Measurements from ENCODE around the gene COPRS.

Gene COPRS

GRCh38 chr17:31858642-31859486 is at the start of gene COPRS:
TSS of gene COPRS (minus strand) at chr17:31859244. CDS start at chr17:31859199, 45 bp downstream.
- in situ Hi-C loops (cut with HindIII; ENCODE audit: low sequenced_read_pairs): no loop called here
- peak; percentile 82 for DNase-seq (ENCODE audit: low read depth, low spot score)
- H3K4me3 ChIP-seq (ENCODE audit: low read depth, low read length): peak within 1 kb of the TSS; percentile 60
- no peak for TF ChIP-seq CTCF (IDR thresholded peaks at IDR 0.05; ENCODE audit: low read depth, low read length)

- no peak overlapping the region for H3K4me3 ChIP-seq (ENCODE audit: low read depth, low read length)
- in situ Hi-C loops (cut with HindIII; ENCODE audit: low sequenced_read_pairs): no loop called here
- no peak for DNase-seq (ENCODE audit: low read depth, low spot score)
- no peak for TF ChIP-seq CTCF (IDR thresholded peaks at IDR 0.05; ENCODE audit: low read depth, low read length)
Observed at GRCh38 chr17:31908386-31908785, 49.3 kb upstream of the COPRS start.

- TF ChIP-seq CTCF (IDR thresholded peaks at IDR 0.05; ENCODE audit: low read depth, low read length): no peak
- H3K4me3 ChIP-seq (ENCODE audit: low read depth, low read length): no peak overlapping the region
- peak; percentile 70 for DNase-seq (ENCODE audit: low read depth, low spot score)
- in situ Hi-C loops (cut with HindIII; ENCODE audit: low sequenced_read_pairs): no loop called here
Observed at GRCh38 chr17:31907342-31907962, 48.4 kb upstream of the COPRS start.

DNA sequence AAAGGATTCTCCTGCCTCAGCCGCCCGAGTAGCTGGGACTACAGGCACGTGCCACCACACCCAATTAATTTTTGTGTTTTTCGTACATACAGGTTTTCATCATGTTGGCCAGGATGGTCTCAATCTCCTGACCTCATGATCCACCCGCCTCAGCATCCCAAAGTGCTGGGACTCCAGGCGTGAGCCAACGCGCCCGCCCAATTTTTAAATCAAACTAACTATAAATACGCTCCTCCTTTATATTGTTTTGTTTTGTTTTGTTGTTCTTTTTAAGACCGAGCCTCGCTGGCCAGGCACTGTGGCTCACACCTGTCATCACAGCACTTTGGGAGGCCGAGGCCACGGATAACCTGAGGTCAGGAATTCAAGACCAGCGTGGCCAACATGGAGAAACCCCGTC is 44.4 kb upstream of the COPRS start:
- in situ Hi-C loops (cut with HindIII; ENCODE audit: low sequenced_read_pairs): no loop called here
- no peak for TF ChIP-seq CTCF (IDR thresholded peaks at IDR 0.05; ENCODE audit: low read depth, low read length)
- DNase-seq (ENCODE audit: low read depth, low spot score): no peak
- H3K4me3 ChIP-seq (ENCODE audit: low read depth, low read length): no peak overlapping the region

DNA sequence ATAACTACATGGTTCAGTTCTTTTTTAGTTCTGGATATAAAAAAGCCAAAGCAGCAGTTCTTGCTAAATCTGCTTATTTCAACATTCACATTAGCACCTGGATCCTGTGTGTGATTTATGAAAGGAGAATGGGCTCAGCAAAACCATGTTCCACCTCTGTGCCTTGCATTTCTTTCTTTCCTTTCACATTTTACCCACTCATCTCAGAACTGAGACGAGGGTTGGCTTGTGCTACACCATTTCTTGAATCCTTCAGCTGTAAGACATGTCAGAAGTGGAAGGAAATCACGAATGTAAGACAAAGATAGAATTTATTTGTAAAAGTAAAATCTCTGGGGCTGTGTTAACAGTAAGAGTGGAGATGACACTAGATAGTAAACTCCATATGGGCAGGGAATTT is 43.6 kb upstream of the COPRS start:
- no peak for TF ChIP-seq CTCF (IDR thresholded peaks at IDR 0.05; ENCODE audit: low read depth, low read length)
- in situ Hi-C loops (cut with HindIII; ENCODE audit: low sequenced_read_pairs): no loop called here
- DNase-seq (ENCODE audit: low read depth, low spot score): no peak

DNA sequence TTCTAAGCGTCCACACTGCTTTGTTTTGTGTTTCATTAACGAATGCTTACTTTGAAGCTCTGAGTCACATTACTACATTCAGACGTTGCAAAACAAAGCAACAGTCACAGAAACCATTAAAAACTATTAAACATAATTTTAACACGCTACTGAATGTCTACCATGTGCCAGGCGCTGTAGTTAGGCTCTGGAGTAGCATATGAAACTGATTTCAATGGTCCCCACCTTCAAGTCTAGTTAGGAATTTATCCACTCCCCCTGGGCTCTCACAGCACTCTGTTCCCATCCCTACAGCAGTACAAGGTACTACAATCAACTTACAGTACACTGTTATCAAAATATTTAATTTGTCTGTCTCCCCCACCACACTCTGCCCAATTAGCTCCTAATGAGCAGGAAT is 41.8 kb upstream of the COPRS start:
- no peak for DNase-seq (ENCODE audit: low read depth, low spot score)
- peak overlapping the region; percentile 77 for H3K4me3 ChIP-seq (ENCODE audit: low read depth, low read length)
- in situ Hi-C loops (cut with HindIII; ENCODE audit: low sequenced_read_pairs): no loop called here
- no peak for TF ChIP-seq CTCF (IDR thresholded peaks at IDR 0.05; ENCODE audit: low read depth, low read length)

More for the DNA sequence above, 43.6 kb upstream of the COPRS start:
- no peak overlapping the region for H3K4me3 ChIP-seq (ENCODE audit: low read depth, low read length)

All from astrocyte of the spinal cord (primary cell).